ENCODE results near the gene TTYH1.

The TTYH1 gene

GRCh38 chr19:54392105-54392504 lies 23.2 kb upstream of the TTYH1 start:
- no peak for DNase-seq (ENCODE audit: low read depth, low spot score)

DNA sequence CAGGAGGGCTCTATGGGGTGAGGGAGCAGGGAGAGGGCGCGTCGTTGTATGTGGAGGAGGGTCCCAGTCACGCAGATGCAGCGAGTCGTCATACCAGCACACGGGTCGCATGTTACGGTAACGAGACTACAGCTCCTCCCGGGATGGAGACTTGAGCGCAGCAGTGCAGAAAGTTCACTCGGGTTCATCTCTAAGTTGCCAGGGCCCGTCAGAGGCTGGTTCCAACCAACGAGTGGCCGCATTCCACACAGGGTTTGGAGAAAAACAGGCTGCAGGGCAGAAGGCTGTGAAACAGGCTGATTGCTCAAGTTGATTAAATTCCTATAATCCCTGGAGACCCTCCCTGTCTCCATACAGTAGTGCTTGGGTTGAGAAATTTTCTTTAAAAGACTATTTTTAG lies 21.9 kb upstream of the TTYH1 start:
- DNase-seq (ENCODE audit: low read depth, low spot score): no peak

GRCh38 chr19:54395685-54396084 lies 19.6 kb upstream of the TTYH1 start:
- DNase-seq (ENCODE audit: low read depth, low spot score): no peak

DNA sequence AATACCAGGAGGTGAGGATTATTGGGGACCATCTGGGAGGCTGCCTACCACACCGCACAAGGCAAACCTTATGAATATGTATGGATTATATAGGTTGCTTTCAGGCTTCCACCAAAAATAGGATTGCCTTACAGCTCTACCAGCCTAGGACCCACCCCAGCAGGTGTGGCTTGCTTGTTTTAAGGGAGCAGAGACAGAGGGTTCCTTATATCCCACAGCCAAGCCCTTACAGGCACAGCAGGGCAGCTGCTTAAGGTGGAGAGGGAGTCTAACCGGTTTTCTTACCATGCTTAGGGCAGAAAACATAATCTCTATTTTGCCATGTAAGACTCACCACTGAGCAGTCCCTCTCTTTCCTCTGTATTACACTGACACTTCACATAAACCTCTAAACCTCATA lies 16.1 kb upstream of the TTYH1 start:
- DNase-seq (ENCODE audit: low read depth, low spot score): no peak

- no peak for DNase-seq (ENCODE audit: low read depth, low spot score)
Observed at GRCh38 chr19:54400913-54401312, 14.4 kb upstream of the TTYH1 start.

GRCh38 chr19:54403054-54403453 lies 12.2 kb upstream of the TTYH1 start:
- DNase-seq (ENCODE audit: low read depth, low spot score): no peak

DNA sequence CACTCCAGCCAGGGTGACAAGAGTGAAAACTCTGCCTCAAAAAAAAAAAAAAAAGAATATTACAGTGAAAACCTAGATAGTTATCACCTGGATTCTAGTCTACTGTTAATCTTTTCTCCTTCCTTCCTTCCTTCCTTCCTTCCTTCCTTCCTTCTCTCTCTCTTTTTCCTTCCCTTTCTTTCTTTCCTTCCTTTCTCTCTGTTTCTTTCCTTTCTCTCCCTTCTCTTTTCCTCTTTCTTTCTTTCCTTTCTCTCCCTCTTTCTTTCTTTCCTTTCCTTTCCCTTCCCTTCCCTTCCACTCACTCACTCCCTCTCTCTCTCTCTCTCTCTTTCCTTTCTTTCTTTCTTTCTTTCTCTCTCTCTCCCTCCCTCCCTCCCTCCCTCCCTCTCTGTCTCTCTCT lies 9.6 kb upstream of the TTYH1 start:
- DNase-seq (ENCODE audit: low read depth, low spot score): no peak

GRCh38 chr19:54407780-54408179 lies 7.5 kb upstream of the TTYH1 start:
- DNase-seq (ENCODE audit: low read depth, low spot score): no peak

- no peak for DNase-seq (ENCODE audit: low read depth, low spot score)
Observed at GRCh38 chr19:54408456-54409026, 6.7 kb upstream of the TTYH1 start.

DNA sequence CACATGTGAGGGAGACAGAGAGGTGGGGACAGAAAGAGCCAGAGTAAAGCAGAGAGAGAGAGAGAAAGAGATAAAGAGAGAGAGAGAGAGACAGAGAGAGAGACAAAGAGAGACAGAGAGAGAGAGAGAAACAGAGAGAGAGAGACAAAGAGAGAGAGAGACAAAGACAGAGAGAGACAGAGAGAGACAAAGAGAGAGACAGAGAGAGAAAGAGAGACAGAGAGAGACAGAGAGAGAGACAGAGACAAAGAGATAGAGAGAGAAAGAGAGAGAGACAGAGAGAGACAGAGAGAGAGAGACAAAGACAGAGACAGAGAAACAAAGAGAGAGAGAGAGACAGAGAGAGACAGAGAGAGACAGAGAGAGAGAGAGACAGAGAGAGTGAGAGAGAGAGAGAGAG lies 4.2 kb upstream of the TTYH1 start:
- DNase-seq (ENCODE audit: low read depth, low spot score): no peak

GRCh38 chr19:54412877-54413276 lies 2.4 kb upstream of the TTYH1 start:
- DNase-seq (ENCODE audit: low read depth, low spot score): no peak

GRCh38 chr19:54414156-54414555 lies 1.1 kb upstream of the TTYH1 start:
- no peak for DNase-seq (ENCODE audit: low read depth, low spot score)

DNA sequence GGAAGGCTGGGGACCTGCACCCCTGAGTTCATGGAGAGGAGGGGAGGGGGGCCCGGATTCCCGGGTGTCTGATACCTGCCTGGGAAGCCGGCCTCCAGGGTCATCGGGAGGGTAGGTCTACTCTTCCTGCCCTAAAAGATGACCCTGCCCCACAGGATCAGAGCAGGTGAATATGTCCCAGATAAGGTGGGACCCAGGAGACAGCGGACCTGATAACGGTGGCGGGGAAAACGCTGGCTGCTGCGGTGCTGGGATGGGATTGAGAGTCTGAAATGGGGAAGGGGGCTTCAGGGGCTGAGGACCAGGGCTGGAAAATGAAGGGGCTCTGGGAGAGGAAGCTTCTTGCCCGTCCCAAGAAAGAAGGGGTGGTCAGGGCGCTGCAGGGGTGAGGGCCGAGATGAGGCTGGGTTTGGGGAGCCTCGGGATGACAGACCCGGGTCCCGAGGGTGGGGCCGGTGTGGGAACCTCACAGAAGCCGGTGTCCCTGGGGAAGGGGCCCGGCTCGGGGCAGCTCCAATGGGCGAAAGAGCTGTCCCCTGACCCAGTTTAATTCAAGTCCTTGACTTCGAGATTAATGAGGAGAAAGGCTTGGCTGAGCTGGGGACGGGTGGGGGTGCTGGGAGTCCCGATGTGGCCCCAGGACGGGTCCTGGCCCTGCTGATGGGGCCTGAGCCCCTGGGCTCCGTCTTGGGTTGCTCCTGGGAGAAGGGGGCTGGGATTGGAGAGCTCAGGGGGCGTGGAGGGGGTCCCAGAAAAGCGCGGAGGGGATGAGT lies 823 bp downstream of the TTYH1 start:
- no peak for DNase-seq (ENCODE audit: low read depth, low spot score)

DNA sequence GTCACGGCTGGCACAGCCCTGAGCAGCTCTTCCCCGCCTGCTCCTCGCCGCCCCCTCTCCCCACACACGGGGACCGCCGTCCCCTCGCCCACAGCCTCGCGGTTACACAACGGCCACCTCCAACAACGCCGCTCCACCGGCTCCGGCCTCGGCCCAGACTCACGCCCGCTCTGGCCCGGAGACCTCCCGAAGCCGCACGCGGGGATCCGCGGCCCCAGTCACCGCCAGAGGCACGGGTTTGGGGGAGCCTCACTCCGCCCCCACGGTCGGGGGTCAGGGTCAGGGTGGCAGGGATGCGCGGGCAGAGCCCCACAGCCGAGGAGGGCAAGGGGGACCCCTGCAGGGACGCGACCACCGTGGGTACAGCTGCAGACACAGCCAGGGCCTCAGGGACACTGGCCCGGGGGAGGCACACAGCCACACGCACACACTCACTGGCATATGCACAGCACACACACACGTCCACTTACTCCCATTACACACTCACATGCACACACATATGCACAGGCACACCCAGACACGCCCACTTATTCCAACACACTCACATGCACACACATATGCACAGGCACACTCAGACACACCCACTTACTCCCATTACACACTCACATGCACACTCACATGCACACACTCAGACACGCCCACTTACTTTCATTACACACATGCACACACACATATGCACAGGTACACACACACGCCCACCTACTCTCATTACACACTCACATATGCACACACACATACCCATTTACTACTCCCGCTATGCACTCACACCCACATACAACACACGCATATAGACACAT lies 1.6 kb downstream of the TTYH1 start:
- DNase-seq (ENCODE audit: low read depth, low spot score): no peak

DNA sequence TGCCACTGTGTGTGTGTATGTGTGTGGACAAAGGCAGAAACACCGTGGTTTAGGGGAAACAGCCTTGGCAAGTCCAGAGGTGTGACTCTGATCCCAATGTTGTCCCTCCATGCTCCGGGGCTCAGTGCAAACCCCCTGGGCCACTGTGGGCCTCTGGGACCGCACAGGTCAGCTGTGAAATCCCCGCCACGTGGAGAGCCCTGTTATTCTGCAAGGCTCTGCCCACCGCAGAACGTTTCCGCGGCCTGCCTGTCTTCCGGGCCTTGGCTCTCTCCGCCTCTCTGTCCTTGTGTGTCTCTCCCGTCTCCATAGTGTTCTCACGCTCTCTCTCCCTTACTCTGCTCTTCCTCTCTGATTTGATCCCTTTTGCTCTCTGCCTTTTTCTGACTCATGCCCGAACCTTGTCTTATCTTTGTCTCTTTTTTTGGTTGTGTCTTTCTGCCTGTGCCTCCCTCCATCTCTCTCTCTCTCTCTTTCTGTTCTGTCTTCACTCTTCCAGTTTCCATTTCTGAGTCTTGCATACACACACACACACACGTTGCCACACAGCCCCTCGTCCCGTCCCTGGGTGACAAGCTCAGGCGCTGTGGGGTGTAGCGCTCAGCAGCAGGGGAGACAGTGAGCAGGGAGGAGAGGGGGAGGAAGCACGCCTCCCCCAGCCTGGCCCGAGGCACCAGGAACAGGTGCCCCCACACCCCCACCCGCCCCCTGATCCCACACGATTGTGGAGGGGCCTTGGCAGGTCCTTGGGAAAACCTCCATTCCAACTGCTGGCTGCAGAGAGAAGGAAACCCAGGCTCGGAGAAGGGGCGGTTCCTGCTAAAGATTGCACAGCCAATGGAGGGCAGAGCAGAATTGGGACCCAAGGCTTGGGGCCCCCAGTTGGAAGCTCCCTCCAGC lies 3.0 kb downstream of the TTYH1 start:
- peak; percentile 48 for DNase-seq (ENCODE audit: low read depth, low spot score)

DNA sequence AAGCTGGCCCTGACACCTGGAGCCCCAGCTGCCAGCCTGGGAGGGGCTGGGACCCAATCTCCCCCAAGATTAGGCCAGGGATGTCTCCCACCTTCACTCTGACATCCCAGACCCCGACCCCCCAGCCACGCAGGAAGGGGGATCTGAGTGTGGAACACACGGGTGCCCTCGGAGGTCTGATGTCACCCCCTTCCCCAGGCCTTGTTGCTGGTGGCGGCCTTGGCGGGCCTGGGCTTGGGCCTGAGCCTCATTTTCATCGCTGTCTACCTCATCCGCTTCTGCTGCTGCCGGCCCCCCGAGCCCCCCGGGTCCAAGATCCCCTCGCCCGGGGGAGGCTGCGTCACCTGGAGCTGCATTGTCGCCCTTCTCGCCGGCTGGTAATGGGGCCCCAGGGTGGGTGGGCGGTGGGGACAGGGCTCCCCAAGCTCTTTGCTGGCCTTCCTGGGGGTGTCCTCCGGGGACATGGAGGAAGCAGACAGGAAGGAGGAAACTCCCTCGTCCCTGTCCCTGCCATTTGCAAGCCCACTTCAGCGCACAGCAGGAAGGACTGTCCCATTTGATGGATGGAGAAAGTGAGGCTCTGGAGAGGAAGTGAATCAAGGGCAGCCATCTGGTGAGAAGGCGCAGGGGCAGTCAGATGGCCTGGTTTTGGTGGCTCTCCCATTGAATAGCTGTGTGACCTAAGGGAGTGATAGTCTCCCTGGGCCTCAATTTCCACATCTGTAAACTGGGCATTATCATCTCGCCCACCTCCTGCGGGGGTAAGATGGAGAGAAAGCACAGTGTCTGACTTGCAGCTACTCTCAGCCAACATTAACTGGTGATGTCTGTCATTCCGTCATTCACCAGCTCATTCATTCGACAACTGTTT lies 3.9 kb downstream of the TTYH1 start:
- DNase-seq (ENCODE audit: low read depth, low spot score): no peak

DNA sequence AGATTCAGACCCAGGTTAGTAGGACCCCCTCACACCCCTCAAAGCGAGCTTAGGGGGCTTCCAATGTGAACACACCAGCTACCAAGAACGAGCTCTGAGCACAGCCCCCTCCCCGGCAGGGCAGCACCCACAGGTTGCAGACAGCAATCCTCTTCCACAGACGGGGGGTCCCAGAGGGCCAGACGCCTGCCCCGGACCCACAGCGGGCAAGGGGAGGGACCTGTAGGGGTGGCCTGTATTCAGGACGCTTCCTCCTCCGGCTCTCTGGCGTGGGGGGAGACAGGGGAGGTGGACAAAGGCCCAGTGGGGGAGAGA lies 4.8 kb downstream of the TTYH1 start:
- no peak for DNase-seq (ENCODE audit: low read depth, low spot score)

- DNase-seq (ENCODE audit: low read depth, low spot score): peak; percentile 39
Observed at GRCh38 chr19:54420383-54421168, 5.3 kb downstream of the TTYH1 start.

- no peak for DNase-seq (ENCODE audit: low read depth, low spot score)
Observed at GRCh38 chr19:54421169-54421516, 5.9 kb downstream of the TTYH1 start.

DNA sequence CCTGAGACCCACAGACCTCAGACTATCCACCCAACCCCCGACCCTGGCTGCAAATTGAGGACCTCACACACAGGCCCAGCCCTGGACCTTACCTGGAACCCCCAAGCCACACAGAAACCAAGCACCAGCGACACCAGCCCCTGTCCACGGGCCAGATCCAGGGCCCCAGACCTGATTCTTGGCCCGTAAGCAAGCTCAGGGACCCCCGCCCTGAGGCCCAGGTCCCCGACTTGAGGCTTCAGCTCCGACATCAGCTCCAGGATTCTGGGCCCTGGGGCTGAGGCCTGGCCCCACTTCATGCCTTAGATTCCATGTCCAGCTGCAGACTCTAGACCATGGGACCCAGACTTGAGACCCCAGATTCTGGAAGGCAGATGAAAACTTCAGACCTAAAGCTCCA lies 6.3 kb downstream of the TTYH1 start:
- DNase-seq (ENCODE audit: low read depth, low spot score): no peak
